Tibial nerve (tissue), 4 donors: ENCODE results near the gene MAPK8. TPM values are rescaled to one million over a fixed set of nuclear protein-coding genes. Genes with fewer than 3 reads are reported as not detected.

Experiments used
- DNase-seq, 2 donors: peaks; one replicate each; pipeline ENCODE4 v3.0.0-alpha.2; 2019; ENCODE audit warnings: low spot score in 2 of 2
- H3K27ac ChIP-seq, 4 donors: fragments of 200-600 bp; sonication (generic) in 3 of 4; one replicate each; pipeline ENCODE4 v1.5.1; 2017 to 2019; ENCODE audit warnings: mild to moderate bottlenecking in 1 of 4
- H3K27me3 ChIP-seq, 2 donors: fragments of 200-600 bp; sonication (generic) in 1 of 2; one replicate each; pipeline versions ENCODE4 v1.5.1 to v1.6.0; 2017 to 2019
- H3K36me3 ChIP-seq, 3 donors: fragments of 200-600 bp; sonication (generic); one replicate each; pipeline ENCODE4 v1.5.1; 2018 to 2019
- H3K4me1 ChIP-seq, 4 donors: fragments of 200-600 bp; sonication (generic) in 3 of 4; one replicate each; pipeline ENCODE4 v1.5.1; 2017 to 2019
- H3K4me3 ChIP-seq, 4 donors: fragments of 200-600 bp; sonication (generic) in 3 of 4; one replicate each; pipeline ENCODE4 v1.5.1; 2017 to 2019; ENCODE audit warnings: mild to moderate bottlenecking in 1 of 4, moderate library complexity in 1 of 4
- H3K9me3 ChIP-seq, 4 donors: fragments of 200-600 bp; sonication (generic) in 3 of 4; one replicate each; pipeline ENCODE4 v1.5.1; 2017 to 2019
- CTCF ChIP-seq, 5 experiments: fragments of 200-600 bp in 3 of 5; fragments of 450-650 bp in 2 of 5; sonication (generic) in 3 of 5; IDR thresholded peaks; one replicate each; pipeline ENCODE4 v1.5.1; 2016 to 2019; ENCODE audit warnings: antibody characterized with exemption in 5 of 5, mild to moderate bottlenecking in 3 of 5, moderate library complexity in 2 of 5
- EP300 ChIP-seq, 2 donors: sonication (generic); formaldehyde crosslinking; IDR thresholded peaks; one replicate each; pipeline ENCODE4 v1.6.1; 2017; ENCODE audit warnings: antibody characterized with exemption in 2 of 2, mild to moderate bottlenecking in 1 of 2
- POLR2A ChIP-seq, 2 donors: fragments of 450-650 bp; IDR thresholded peaks; one replicate each; pipeline ENCODE4 v1.6.1; 2017; ENCODE audit warnings: antibody characterized with exemption in 2 of 2, mild to moderate bottlenecking in 2 of 2, moderate library complexity in 2 of 2
- WGBS, 2 donors: methylation state at CpG; one replicate each; pipeline ENCODE4 v1.1.5; 2018; 5-methylcytosine and 5-hydroxymethylcytosine counted together
- total RNA-seq, 4 donors: library from RNA; depleted of rRNA; stranded (reverse); fragments of >200 nt; gene quantifications; one replicate each; pipeline ENCODE4 v1.1.0, GENCODE V29; 2016

The MAPK8 gene
- total RNA-seq, 4 donors from 2014 or later: 53.4 to 65.6 (median 62.2) TPM

GRCh38 chr10:48282829-48283228, 23.6 kb upstream of the MAPK8 start:
- DNase-seq: no peak
- H3K4me1 ChIP-seq: no peaks in the 10 kb centered on the region
- TF ChIP-seq POLR2A (IDR thresholded peaks at IDR 0.05): no peak
- TF ChIP-seq CTCF (IDR thresholded peaks at IDR 0.05): no peak
- H3K27ac ChIP-seq: no peak overlapping the region
- no peaks in the 10 kb centered on the region for H3K36me3 ChIP-seq
- H3K9me3 ChIP-seq: peaks cover 0 to 29% (median 0%) of the 10 kb centered on the region in 4 donors
- no peak overlapping the region for H3K4me3 ChIP-seq
- H3K27me3 ChIP-seq: no peaks in the 10 kb centered on the region

- H3K27me3 ChIP-seq: no peaks in the 10 kb centered on the region
Observed at GRCh38 chr10:48284002-48284546, 22.4 kb upstream of the MAPK8 start.

DNA sequence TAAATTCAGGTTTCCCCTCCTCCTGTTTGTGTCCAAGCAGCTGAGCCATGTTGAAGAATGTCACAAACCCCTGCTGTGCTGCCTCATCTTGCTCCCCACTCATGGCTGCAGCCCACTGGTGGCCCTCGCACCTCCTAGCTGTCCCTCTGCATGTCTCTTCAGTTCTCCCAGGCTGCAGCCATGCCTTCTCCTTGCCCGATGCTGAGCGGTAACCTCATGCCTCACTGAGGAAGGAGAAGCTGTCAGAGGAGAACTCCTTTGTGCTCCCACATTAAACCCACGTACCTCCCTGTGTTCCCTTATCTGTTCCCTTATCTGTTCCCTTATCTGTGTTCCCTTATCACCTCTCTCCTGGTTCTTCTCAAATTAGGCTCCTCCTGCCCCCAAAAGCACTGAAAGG, 21.7 kb upstream of the MAPK8 start:
- Histone ChIP-seq H3K4me3 (no peak overlapping the region), H3K4me1 (peaks cover 0 to 7% (median 0%) of the 10 kb centered on the region in 4 donors), H3K27me3 (no peaks in the 10 kb centered on the region), H3K27ac (no peak overlapping the region), H3K9me3 (peaks cover 0 to 29% (median 0%) of the 10 kb centered on the region in 4 donors), H3K36me3 (no peaks in the 10 kb centered on the region)
- TF ChIP-seq EP300 (IDR thresholded peaks at IDR 0.05): no peak
- TF ChIP-seq CTCF (IDR thresholded peaks at IDR 0.05): no peak
- no peak for TF ChIP-seq POLR2A (IDR thresholded peaks at IDR 0.05)
- DNase-seq: no peak
- WGBS, 2 donors: 62 to 65% methylated on average over 4 of the region's 4 CpGs

More at GRCh38 chr10:48284002-48284546, 22.4 kb upstream of the MAPK8 start:
- Histone ChIP-seq H3K9me3 (peaks cover 0 to 29% (median 0%) of the 10 kb centered on the region in 4 donors), H3K27ac (no peak overlapping the region), H3K4me1 (no peaks in the 10 kb centered on the region), H3K36me3 (no peaks in the 10 kb centered on the region), H3K4me3 (no peak overlapping the region)
- no peak for TF ChIP-seq POLR2A (IDR thresholded peaks at IDR 0.05)
- TF ChIP-seq EP300 (IDR thresholded peaks at IDR 0.05): no peak
- TF ChIP-seq CTCF (IDR thresholded peaks at IDR 0.05): no peak
- no peak for DNase-seq
- WGBS, 2 donors: 80 to 90% methylated on average over 2 of the region's 2 CpGs

GRCh38 chr10:48285710-48286109, 20.8 kb upstream of the MAPK8 start:
- H3K36me3 ChIP-seq: no peaks in the 10 kb centered on the region
- H3K4me1 ChIP-seq: peaks cover 0 to 10% (median 0%) of the 10 kb centered on the region in 4 donors
- TF ChIP-seq CTCF (IDR thresholded peaks at IDR 0.05) (no peak), EP300 (IDR thresholded peaks at IDR 0.05) (no peak), POLR2A (IDR thresholded peaks at IDR 0.05) (no peak)
- peaks cover 0 to 26% (median 0%) of the 10 kb centered on the region in 4 donors for H3K9me3 ChIP-seq
- 63 to 73% methylated on average over 5 of the region's 5 CpGs for WGBS, 2 donors
- H3K27ac ChIP-seq: no peak overlapping the region
- no peaks in the 10 kb centered on the region for H3K27me3 ChIP-seq
- H3K4me3 ChIP-seq: no peak overlapping the region
- no peak for DNase-seq

DNA sequence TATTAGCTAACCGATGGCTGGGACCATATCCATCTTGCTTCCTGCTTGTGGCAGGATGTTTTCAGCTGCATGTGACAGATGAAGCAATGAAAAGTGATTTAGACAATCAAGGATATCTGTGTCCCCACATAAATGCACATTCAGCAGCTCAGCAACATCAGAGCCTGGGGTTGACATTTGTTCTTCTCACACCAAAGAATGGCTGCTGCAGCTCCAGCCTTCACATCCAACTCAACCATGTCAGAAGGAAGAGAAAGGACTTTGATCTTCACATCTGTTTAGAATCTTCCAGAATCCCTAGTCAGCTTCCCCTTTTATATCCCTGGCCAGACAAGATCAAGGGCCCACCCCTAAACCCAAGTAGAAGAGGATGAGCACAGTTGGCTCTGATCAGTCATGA, 20.1 kb upstream of the MAPK8 start:
- peaks cover 0 to 19% (median 0%) of the 10 kb centered on the region in 4 donors for H3K9me3 ChIP-seq
- no peak for DNase-seq
- no peak overlapping the region for H3K4me3 ChIP-seq
- WGBS, 2 donors: 89 to 93% methylated on average over 1 of the region's 1 CpG
- no peaks in the 10 kb centered on the region for H3K27me3 ChIP-seq
- H3K4me1 ChIP-seq: peaks cover 0 to 10% (median 0%) of the 10 kb centered on the region in 4 donors
- no peaks in the 10 kb centered on the region for H3K36me3 ChIP-seq
- TF ChIP-seq POLR2A (IDR thresholded peaks at IDR 0.05) (no peak), EP300 (IDR thresholded peaks at IDR 0.05) (no peak), CTCF (IDR thresholded peaks at IDR 0.05) (no peak)
- no peak overlapping the region for H3K27ac ChIP-seq
